OCI-LY3 (cell line): ENCODE data around the gene PDPR.
"Not testable (repeated sequence)": the region's sequence is repeated elsewhere in the genome, so short reads cannot be mapped to it uniquely, and the experiment has no call there.

Experiments
- H2AFZ ChIP-seq: fragments of 200-600, 300-600 bp; shearing (Covaris generic); 2 replicates; pipeline ENCODE4 v1.6.0; 2014; ENCODE audit warnings: antibody characterized with exemption, low read depth, low read length
- H3K27ac ChIP-seq: fragments of 200-600, 300-600 bp; sonication (generic); 2 replicates; pipeline ENCODE4 v1.5.1; 2014; ENCODE audit warnings: mild to moderate bottlenecking, low read length, moderate library complexity, mixed read lengths
- H3K27me3 ChIP-seq: fragments of 200-600, 300-600 bp; sonication (generic); 2 replicates; pipeline ENCODE4 v1.6.1; 2014; ENCODE audit warnings: low read depth, low read length, mixed read lengths
- H3K36me3 ChIP-seq: fragments of 200-600, 300-600 bp; sonication (generic); replicated peaks from 2 replicates; pipeline ENCODE3; 2014; ENCODE audit warnings: low read depth, low read length, mixed read lengths
- H3K4me1 ChIP-seq: fragments of 300-600, 200-600 bp; sonication (generic); 2 replicates; pipeline ENCODE4 v1.6.1; 2014; ENCODE audit warnings: low read length, mixed read lengths
- H3K4me2 ChIP-seq: fragments of 200-600, 300-600 bp; sonication (generic); 2 replicates; pipeline ENCODE4 v1.6.1; 2014; ENCODE audit warnings: low read length, mixed read lengths
- H3K4me3 ChIP-seq: fragments of 300-600, 200-600 bp; sonication (generic); 2 replicates; pipeline ENCODE4 v1.5.1; 2014; ENCODE audit warnings: antibody characterized with exemption, mild to moderate bottlenecking, low read length, moderate library complexity
- H3K79me2 ChIP-seq: fragments of 300-600, 200-600 bp; shearing (Covaris generic); 2 replicates; pipeline ENCODE4 v1.6.1; 2014; ENCODE audit warnings: mild to moderate bottlenecking, low read length, mixed read lengths
- H3K9ac ChIP-seq: fragments of 300-600, 200-600 bp; shearing (Covaris generic); 2 replicates; pipeline ENCODE4 v1.6.0; 2014; ENCODE audit warnings: mild to moderate bottlenecking, low read length, moderate library complexity
- H3K9me3 ChIP-seq: fragments of 200-600, 300-600 bp; shearing (Covaris generic); 2 replicates; pipeline ENCODE4 v1.6.1; 2014; ENCODE audit warnings: low read length, mixed read lengths; ENCODE audit not compliant: insufficient read depth
- H4K20me1 ChIP-seq: fragments of 200-600, 300-600 bp; sonication (generic); 2 replicates; pipeline ENCODE4 v1.6.1; 2016; ENCODE audit warnings: low read length, mixed read lengths; ENCODE audit not compliant: insufficient read depth

The PDPR gene

GRCh38 chr16:70206382-70206781, 92.2 kb downstream of the PDPR start:
- H3K9ac ChIP-seq, H3K9me3 ChIP-seq, H3K27me3 ChIP-seq, H3K4me1 ChIP-seq, H4K20me1 ChIP-seq, H2AFZ ChIP-seq, H3K4me2 ChIP-seq, H3K79me2 ChIP-seq, H3K27ac ChIP-seq, H3K36me3 ChIP-seq, H3K4me3 ChIP-seq: not testable (repeated sequence)
